ENCODE results near the gene B4GAT1. TPM values are rescaled to one million over a fixed set of nuclear protein-coding genes. Genes with fewer than 3 reads are reported as not detected.

B4GAT1 gene
- total RNA-seq (2022; extraction: Qiagen RNA extraction; ENCODE audit: low read depth) = 13.2 to 19.8 TPM (median 18.8 TPM) in 5 replicates

GRCh38 chr11:66347425-66348276 lies at the start of gene B4GAT1:
Gene B4GAT1, minus strand, starts transcription at chr11:66347629. Its CDS starts 84 bp downstream, at chr11:66347545.

GRCh38 chr11:66371627-66372415 lies 24.4 kb upstream of the B4GAT1 start, which contains the start of gene SLC29A2:
Gene SLC29A2, minus strand, starts transcription at chr11:66371760. Its CDS starts 169 bp downstream, at chr11:66371591.

GRCh38 chr11:66344550-66345315 lies 2.7 kb downstream of the B4GAT1 start, which contains the start of gene BRMS1:
Gene BRMS1, minus strand, starts transcription at chr11:66345104. Its CDS starts 2,870 bp downstream, at chr11:66342234.

GRCh38 chr11:66336234-66337102 lies 11.0 kb downstream of the B4GAT1 start, which contains the start of gene RIN1:
Gene RIN1, minus strand, starts transcription at chr11:66336434. Its CDS starts 32 bp downstream, at chr11:66336402.

GRCh38 chr11:66316849-66317251 lies 30.6 kb downstream of the B4GAT1 start, which contains the start of gene CD248:
Gene CD248, minus strand, starts transcription at chr11:66317044. Its CDS starts 17 bp downstream, at chr11:66317027.

Other genes starting within 250 kb of the B4GAT1 start
- gene KLC2, start 89.9 kb downstream of the B4GAT1 start, total RNA-seq (2022; extraction: Qiagen RNA extraction; ENCODE audit: low read depth) = 38.0 to 47.4 TPM (median 45.0 TPM) in 5 replicates
- gene RAB1B, start 79.0 kb downstream of the B4GAT1 start, total RNA-seq (2022; extraction: Qiagen RNA extraction; ENCODE audit: low read depth) = 124 to 152 TPM (median 145 TPM) in 5 replicates
- gene CNIH2, start 69.5 kb downstream of the B4GAT1 start, total RNA-seq (2022; extraction: Qiagen RNA extraction; ENCODE audit: low read depth) = 1.4 to 3.7 TPM (median 2.9 TPM) in 5 replicates
- gene YIF1A, start 58.5 kb downstream of the B4GAT1 start, total RNA-seq (2022; extraction: Qiagen RNA extraction; ENCODE audit: low read depth) = 88.2 to 117 TPM (median 116 TPM) in 5 replicates
- 1.6 to 4.3 TPM (median 3.9 TPM) in 5 replicates for gene TMEM151A, start 55.7 kb downstream of the B4GAT1 start, total RNA-seq (2022; extraction: Qiagen RNA extraction; ENCODE audit: low read depth)
- 0.05 TPM in 1 of 5 replicates, not detected in the others for gene CD248, start 30.6 kb downstream of the B4GAT1 start, total RNA-seq (2022; extraction: Qiagen RNA extraction; ENCODE audit: low read depth)
- gene RIN1, start 11.2 kb downstream of the B4GAT1 start, total RNA-seq (2022; extraction: Qiagen RNA extraction; ENCODE audit: low read depth) = 26.8 to 43.4 TPM (median 39.3 TPM) in 5 replicates
- gene BRMS1, start 2.5 kb downstream of the B4GAT1 start, total RNA-seq (2022; extraction: Qiagen RNA extraction; ENCODE audit: low read depth) = 77.8 to 106 TPM (median 89.7 TPM) in 5 replicates
- gene SLC29A2, start 24.1 kb upstream of the B4GAT1 start, total RNA-seq (2022; extraction: Qiagen RNA extraction; ENCODE audit: low read depth) = 2.6 to 5.4 TPM (median 4.9 TPM) in 5 replicates
- gene NPAS4, start 73.4 kb upstream of the B4GAT1 start, total RNA-seq (2022; extraction: Qiagen RNA extraction; ENCODE audit: low read depth) = not detected in 5 replicates
- gene MRPL11, start 91.2 kb upstream of the B4GAT1 start, total RNA-seq (2022; extraction: Qiagen RNA extraction; ENCODE audit: low read depth) = 87.3 to 129 TPM (median 112 TPM) in 5 replicates
- gene PELI3, start 119.3 kb upstream of the B4GAT1 start, total RNA-seq (2022; extraction: Qiagen RNA extraction; ENCODE audit: low read depth) = 4.3 to 6.6 TPM (median 5.7 TPM) in 5 replicates
- gene DPP3, start 132.8 kb upstream of the B4GAT1 start, total RNA-seq (2022; extraction: Qiagen RNA extraction; ENCODE audit: low read depth) = 48.5 to 54.5 TPM (median 51.5 TPM) in 5 replicates
- gene BBS1, start 163.0 kb upstream of the B4GAT1 start, total RNA-seq (2022; extraction: Qiagen RNA extraction; ENCODE audit: low read depth) = 8.5 to 11.3 TPM (median 9.7 TPM) in 5 replicates
- 8.9 to 15.3 TPM (median 13.1 TPM) in 5 replicates for gene ZDHHC24, start 198.4 kb upstream of the B4GAT1 start, total RNA-seq (2022; extraction: Qiagen RNA extraction; ENCODE audit: low read depth)
- gene ACTN3, start 199.3 kb upstream of the B4GAT1 start, total RNA-seq (2022; extraction: Qiagen RNA extraction; ENCODE audit: low read depth) = 0.06 TPM in 1 of 5 replicates, not detected in the others
- gene CTSF, start 221.0 kb upstream of the B4GAT1 start, total RNA-seq (2022; extraction: Qiagen RNA extraction; ENCODE audit: low read depth) = 31.1 to 41.6 TPM (median 32.4 TPM) in 5 replicates
- 0.53 to 0.80 TPM (median 0.64 TPM) in 5 replicates for gene CCDC87, start 245.4 kb upstream of the B4GAT1 start, total RNA-seq (2022; extraction: Qiagen RNA extraction; ENCODE audit: low read depth)
- 24.8 to 30.2 TPM (median 26.8 TPM) in 5 replicates for gene CCS, start 245.6 kb upstream of the B4GAT1 start, total RNA-seq (2022; extraction: Qiagen RNA extraction; ENCODE audit: low read depth)